NCI-H1105 (cell line): ENCODE data around the gene GRAP.

Source experiments
- DNase-seq: peaks from one replicate; lab custom pipeline; 2025; lab: John Stamatoyannopoulos, UW

GRAP gene

GRCh38 chr17:19018600-19018950 lies 28.2 kb downstream of the GRAP start:
- no peak for DNase-seq

- no peak for DNase-seq
Observed at GRCh38 chr17:19017804-19018599, 28.8 kb downstream of the GRAP start.

- DNase-seq, result no peak
Observed at GRCh38 chr17:19017401-19017800, 29.4 kb downstream of the GRAP start.

GRCh38 chr17:19016881-19017280 lies 29.9 kb downstream of the GRAP start:
- no peak for DNase-seq

GRCh38 chr17:19016297-19016696 lies 30.5 kb downstream of the GRAP start:
- DNase-seq, result no peak

GRCh38 chr17:19015428-19015827 lies 31.3 kb downstream of the GRAP start:
- no peak for DNase-seq

GRCh38 chr17:19014628-19015215 lies 32.0 kb downstream of the GRAP start:
- no peak for DNase-seq

- no peak for DNase-seq
Observed at GRCh38 chr17:19013806-19014627, 32.7 kb downstream of the GRAP start.

- no peak for DNase-seq
Observed at GRCh38 chr17:19013226-19013625, 33.5 kb downstream of the GRAP start.

GRCh38 chr17:19012171-19013080 lies 34.3 kb downstream of the GRAP start:
- no peak for DNase-seq

- no peak for DNase-seq
Observed at GRCh38 chr17:19011581-19011980, 35.2 kb downstream of the GRAP start.

- DNase-seq, result no peak
Observed at GRCh38 chr17:19010729-19011505, 35.8 kb downstream of the GRAP start.

- DNase-seq, result no peak
Observed at GRCh38 chr17:19009970-19010369, 36.8 kb downstream of the GRAP start.

- DNase-seq, result no peak
Observed at GRCh38 chr17:19006698-19007097, 40.1 kb downstream of the GRAP start.

- DNase-seq, result no peak
Observed at GRCh38 chr17:19005789-19006430, 40.8 kb downstream of the GRAP start.

GRCh38 chr17:19005137-19005773 lies 41.5 kb downstream of the GRAP start:
- no peak for DNase-seq

- peak; percentile 10 for DNase-seq
Observed at GRCh38 chr17:19004421-19005136, 42.2 kb downstream of the GRAP start, which contains the start of gene FAM83G. FAM83G (minus strand) TSS chr17:19004764; CDS start chr17:19004041, 723 bp downstream.

- no peak for DNase-seq
Observed at GRCh38 chr17:19003543-19004420, 43.0 kb downstream of the GRAP start.
